GM21786 (cell line): ENCODE results near the gene RC3H2.
"Not testable (repeated sequence)": the region's sequence is repeated elsewhere in the genome, so short reads cannot be mapped to it uniquely, and the experiment has no call there.

ENCODE experiments used
- ATAC-seq: cut with Tn5 transposase; IDR thresholded peaks from one replicate; pipeline ENCODE4 v1.9.1; 2021; ENCODE audit not compliant: unreplicated experiment

Gene RC3H2

DNA sequence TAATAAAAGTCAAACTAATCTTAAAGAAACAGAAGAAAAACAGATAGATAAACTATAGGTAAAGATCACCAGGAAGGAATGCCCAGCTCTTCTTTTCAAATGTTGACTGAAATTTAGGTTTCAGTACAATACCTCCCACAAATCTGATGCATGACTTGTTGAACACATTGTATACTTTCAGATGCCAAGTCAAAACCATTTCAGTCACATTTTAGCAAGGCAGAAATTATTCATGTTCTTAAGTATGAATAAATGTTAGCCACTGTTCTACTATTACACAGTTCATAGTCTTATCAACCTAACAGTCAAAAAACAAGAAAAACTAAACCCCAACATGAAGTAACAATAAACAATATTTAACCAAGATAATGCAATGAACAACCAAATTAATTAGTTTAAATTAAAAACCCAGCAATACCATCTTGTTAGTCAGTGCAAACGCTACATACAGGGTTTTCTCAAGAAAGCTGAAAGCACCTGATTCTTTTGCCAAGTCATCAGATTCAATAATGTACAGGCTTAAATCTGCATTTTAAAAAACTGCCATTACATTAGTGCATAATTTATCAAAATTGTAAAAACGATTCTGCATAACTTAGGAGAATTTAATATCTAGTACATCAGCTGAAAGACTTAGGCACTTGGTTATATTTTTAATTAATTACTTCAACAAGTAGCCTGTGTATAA lies 56.8 kb downstream of the RC3H2 start:
- no peak for ATAC-seq

DNA sequence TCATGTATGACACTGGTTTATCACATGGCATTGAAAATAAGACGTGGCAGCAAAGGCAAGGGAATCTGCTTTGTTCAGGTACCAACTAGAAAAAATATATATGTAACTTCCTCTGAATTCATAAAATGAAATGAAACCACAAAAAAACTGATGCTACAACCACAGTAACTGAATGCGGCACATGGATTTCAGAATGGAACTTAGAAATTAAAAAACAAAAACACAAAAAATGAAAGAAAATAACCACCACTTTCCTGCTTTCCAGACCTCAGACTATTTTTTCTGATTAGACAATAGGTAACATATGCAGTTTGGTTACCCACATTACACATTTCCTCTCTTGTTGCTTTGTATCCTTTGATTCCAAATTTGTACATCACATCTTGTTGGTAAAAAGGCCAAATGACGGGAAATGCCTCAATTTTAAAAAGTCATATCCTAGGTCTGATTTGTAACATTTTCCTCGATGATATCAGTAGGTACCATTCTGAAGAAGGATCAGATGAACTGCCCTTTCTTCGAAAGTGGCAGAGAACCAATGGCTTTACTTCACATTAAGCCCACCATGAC lies 58.7 kb downstream of the RC3H2 start:
- no peak for ATAC-seq

DNA sequence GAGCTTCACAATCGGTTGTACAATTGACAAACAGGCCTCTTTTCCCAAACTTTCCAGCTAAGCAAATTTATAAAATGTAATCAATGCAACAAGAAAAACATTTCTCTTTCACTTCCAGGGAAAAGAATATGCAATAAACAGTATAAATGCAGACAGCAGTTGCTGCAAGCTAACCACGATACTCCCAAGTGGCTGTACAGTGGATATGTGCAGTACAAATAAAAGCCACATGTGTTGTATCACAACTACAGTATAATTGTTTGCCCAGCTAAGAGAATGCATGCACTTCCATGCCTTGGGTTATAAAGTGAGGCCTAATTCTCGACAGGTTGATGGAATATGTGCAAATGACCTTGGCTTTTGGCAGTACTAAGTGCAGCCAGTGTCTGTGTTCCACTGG lies 60.0 kb downstream of the RC3H2 start:
- ATAC-seq, result no peak

DNA sequence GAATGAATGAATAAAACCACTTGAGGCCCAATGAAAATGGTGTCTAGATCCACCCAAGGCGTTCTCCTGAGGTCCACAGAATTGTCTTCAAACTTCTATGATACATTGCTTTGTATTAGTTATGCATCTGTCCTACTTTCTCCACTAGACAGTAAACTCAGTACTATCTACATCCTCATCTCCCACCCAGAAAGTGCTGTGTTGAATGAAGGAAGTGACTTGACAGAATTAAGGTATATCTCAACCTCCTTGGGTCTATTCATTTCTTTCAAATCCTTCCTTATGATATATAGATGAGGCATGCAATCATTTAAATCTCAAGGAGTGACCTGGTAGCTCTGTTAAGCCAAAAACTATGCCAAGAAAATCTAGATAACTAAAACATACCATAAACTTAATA lies 61.0 kb downstream of the RC3H2 start:
- no peak for ATAC-seq

DNA sequence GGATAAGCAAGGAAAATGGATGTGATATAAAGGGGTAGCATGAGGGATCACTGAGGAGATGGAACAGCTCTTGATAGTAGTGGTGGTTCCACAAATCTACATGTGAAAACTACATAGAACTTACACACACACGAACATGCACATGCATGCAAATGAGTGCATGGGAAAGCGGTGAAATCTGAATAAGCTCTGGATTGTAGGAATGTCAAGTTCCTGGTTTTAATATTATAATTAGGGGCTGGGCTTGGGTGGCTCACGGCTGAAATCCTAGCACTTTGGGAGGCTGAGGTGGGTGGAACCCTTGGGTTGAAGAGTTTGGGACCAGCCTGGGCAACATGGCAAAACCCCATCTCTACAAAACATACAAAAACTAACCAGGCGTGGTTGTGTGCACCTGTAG lies 63.7 kb downstream of the RC3H2 start:
- ATAC-seq, result no peak

DNA sequence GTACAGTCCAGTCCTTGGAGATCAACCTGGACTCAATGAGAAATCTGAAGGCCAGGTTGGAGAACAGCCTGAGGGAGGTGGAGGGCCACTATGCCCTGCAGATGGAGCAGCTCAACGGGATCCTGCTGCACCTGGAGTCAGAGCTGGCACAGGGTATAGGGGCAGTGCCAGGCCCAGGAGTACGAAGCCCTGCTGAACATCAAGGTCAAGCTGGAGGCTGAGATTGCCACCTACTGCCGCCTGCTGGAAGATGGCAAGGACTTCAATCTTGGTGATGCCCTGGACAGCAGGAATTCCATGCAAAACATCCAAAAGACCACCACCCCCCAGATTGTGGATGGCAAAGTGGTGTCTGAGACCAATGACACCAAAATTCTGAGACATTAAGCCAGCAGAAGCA lies 66.7 kb downstream of the RC3H2 start:
- ATAC-seq, result not testable (repeated sequence)

DNA sequence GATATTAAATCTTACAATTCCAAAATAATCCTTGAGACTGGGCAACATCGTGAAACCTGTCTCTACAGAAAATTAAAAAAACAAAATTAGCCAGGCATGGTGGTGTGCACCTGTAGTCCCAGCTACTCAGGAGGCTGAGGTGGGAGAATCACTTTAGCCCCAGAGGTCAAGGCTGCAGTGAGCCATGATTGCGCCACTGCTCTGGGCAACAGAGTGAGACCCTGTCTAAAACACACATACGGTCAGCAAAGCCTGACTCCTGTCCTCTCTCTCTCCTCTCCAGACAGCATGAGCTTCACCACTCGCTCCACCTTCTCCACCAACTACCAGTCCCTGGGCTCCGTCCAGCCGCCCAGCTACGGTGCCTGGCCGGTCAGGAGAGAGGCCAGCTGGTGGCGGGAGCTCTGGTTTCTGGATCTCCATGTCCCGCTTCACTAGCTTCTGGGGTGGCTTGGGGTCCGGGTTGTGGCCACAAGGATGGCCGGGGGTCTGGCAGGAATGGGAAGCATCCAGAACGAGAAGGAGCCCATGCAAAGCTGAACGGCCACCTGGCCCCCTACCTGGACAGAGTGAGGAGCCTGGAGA lies 67.8 kb downstream of the RC3H2 start:
- no peak for ATAC-seq

DNA sequence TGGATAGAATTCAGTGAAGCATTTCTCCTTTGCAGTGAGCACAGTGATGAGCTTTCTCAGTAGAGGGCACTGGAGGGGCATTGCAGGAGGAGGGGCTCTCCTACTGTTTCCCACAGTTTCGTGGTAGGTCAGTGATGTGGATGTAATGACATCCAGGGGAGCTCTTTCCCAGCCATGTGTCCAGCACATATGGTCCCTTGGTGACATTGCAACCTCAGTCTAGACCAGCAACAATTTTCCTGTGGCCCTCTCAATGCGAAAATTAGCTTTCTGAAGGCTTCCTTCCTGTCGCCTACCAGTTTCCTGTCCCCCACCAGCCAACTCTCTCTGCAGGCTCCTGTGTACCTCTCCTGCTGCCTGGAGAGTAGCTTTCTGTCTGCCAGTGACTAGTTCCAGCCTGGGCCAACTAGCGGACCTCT lies 69.8 kb downstream of the RC3H2 start:
- ATAC-seq, result no peak

DNA sequence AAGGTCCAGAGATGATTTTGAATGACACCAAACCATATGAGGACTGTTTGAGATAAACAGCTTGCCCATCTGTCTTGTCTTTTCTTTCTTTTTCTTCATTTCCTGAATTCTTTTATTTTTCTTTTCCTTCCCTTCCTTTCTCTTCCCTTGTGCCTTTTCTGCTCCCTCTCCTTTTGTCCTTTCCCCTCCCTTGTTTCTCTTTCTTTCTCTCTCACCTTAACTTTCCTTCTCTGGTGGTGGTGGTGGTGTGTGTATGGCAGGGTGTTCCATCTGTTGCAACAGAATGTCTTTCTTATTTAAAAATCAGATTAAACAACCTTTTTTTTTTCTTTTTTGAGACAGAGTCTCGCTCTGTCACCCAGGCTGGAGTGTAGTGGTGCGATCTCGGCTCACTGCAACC lies 73.0 kb downstream of the RC3H2 start:
- no peak for ATAC-seq

DNA sequence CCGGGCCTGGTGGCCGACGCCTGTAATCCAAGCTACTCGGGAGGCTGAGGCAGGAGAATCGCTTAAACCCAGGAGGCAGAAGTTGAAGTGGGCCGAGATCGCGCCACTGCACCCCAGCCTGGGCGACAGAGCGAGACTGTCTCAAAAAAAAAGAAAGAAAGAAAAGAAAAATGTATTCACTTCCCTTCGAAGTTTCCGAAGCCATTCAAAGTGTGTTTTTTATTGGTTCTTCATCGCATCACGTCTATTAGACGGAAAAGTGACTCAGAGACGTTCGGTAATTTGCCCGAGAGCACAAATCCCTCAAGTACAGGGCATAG lies 76.2 kb downstream of the RC3H2 start:
- ATAC-seq, result not testable (repeated sequence)

DNA sequence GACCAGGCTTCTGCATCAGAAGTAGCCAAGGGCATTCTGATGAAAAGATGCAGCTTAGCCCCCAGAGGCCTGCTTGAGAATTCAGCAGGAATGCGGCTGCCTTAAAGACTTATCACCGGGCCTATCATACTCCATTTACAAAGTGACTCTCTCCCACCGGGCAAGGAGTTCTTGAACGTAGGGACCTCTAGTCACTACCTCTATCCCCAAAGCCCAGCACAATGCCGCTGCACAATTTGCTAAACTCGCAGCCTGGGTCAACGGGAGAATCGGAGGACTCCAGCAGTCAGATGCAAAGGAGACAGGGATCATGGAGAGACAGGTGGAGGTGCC lies 77.4 kb downstream of the RC3H2 start:
- ATAC-seq, result peak; percentile 14

DNA sequence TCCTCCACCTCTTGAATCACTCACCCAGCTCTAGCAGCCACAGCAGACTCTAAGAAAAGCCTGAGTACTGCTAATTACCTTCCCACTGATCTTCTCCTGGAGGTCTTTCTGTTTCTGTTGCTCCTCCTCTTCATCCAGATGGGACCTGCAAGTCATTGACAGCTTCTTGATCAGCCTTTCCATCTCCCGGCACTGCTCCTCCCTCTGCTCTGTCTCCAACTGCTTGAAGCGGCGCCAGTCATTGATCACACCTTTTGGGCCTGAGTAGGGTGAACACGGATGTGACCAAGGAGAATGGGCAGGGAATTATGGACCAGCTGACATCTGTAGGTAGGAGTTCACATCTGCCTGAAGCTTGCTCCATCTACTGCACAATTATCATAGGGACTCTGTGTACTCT lies 82.2 kb downstream of the RC3H2 start:
- no peak for ATAC-seq

DNA sequence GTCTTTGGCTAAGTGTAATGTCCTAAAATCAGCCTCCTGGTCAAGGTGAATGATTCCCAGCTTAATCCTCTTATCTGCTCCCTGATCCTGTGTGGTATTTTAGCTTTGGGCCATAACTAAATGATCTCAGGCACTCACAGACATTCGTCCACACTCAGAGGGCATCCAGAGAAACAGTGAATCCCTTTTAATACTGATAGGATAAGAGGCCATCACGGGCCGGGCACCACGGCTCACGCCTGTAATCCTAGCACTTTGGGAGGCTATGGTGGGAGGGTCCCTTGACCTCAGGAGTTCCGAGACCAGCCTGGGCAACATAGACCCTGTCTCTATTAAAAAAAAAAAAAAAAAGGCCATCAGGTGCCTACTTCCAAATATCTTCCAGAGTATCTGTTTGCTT lies 83.1 kb downstream of the RC3H2 start:
- ATAC-seq, result no peak

DNA sequence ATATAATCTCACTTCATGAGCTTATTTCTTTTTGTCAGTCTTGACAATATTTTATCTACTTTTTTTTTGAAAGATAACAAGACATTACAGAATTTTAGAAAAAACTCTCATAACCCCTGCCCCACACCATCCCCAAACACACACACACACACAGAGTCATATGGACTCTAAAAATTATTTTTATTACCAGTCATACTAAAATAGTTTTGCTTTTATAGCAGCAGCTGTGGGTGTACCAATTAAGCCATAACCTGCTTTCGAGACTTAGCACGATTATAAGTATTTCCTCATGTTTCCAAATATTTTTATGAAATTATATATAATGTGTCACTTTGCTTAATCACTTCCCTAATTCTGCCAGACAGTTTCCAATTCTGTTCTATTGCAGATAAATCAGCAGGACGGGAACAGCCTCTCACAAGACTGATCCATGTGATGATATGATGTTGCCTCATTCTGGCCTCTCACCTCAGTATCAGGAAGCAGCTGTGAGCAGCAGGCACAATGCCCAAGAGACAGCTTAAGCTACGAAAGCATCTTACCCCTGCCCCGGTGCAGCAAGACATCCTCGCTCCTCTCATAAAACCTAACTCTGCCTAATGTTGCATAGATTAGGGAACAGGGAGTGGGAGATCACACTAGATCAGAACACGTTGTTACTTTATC lies 83.7 kb downstream of the RC3H2 start:
- ATAC-seq, result no peak

DNA sequence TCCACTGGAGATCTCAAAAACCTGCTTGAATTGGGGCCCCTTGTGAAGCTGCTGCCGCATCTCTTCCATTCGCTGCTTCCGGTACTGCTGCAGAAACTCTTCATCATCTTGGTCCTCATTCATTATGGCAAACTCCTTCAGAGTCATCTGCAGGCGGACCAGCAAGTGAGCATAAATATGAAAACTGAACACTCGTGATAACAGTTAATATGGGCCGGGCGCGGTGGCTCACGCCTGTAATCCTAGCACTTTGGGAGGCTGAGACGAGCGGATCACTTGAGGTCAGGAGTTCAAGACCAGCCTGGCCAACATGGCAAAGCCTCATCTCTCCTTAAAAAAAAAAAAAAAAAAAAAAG lies 84.7 kb downstream of the RC3H2 start:
- no peak for ATAC-seq

DNA sequence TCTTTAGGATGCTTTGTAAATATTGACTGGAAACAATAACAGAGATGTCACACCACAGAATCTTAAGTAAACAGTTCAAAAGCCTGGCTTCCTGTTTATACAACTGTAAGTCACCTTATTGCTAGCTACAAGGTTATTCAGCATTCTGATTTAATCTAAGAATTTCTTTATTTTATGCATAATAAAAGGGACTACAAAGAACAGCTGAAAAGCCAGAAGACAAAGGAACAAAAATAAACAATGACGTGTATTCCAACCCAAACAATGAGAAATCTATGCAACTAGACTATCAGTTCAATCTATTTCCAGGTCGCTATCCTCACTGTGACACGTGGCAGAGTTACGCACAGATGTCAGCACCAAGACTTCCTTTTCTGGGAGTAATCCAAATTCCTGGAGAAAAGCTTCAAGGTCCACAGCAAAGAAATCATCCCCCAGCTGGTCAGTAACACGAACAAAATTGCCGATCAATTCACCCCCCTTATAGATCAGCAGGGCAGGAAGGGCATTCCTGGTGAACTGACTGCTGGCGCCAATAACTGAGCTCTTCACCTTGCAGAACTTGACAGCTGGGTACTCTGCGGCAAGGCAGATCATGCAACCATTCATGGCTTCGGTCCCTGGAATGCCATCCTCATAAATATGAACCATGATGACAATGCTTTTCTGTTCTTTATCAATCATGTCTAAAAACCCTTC lies 85.2 kb downstream of the RC3H2 start:
- no peak for ATAC-seq

DNA sequence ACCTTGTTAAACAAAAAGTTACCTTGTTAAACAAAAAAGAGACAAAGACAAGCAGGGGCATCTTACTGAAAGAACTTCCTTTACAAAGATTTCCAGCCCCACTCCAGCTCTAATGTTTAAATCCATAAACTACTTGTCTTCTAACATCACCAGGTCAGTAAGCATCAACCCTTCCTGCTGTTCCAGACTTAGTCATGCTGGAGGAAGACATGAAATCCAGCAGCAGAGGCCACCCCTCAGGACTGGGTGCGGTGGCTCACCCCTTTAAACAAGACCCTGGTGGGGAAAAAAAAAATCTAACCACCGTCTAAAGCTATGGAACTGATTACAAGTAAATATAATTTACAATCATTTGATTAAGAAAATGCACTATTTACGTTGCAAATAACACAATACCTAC lies 85.8 kb downstream of the RC3H2 start:
- no peak for ATAC-seq

DNA sequence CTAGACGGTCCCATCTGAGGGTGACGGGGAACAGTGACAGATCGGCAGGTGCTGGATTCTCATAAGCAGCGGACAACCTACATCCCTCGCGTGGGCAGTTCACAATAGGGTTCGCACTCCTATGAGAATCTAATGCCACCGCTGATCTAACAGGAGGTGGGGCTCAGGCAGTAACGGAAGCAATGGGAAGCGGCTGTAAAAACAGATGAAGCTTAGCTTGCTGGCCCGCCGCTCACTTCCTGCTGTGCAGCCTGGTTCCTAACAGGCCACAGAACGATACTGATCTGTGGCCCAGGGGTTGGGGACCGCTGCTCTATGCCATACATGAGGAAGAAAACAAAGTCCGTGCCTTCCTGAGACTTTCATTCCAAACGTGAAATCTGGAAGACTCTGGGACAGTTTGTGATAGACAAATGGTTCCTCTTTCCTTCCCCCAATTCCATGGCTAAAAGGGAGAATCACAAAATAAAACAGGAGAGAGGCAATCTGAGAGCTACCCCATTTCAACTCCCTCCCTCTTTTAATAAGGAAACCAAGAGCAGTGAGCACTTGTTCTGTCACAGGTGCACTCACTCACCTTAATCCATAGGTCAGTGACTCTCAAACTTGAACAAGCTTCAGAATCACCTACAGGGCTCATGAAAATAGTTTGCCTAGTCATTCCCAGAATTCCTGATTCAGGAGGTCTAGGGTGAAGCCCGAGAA lies 88.8 kb downstream of the RC3H2 start:
- ATAC-seq, result peak; percentile 45

DNA sequence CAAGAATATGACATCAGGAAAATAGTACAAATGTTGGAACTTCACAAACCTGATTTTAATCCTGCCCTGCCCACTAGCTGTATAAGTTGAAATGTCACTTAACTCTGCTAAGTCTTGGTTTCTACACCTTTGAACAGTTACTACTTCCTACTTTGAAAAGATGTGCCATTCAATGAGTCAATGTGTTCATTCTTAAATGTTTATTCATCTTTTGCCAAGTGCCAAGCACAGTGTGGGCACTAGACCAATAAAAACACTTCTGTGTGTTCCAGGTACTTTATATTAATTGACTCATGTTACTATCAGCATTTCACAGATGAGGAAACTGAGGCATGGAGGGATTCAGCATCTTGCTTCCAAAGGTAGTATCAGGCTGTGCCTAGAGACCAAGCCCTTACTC lies 89.6 kb downstream of the RC3H2 start:
- ATAC-seq, result no peak

DNA sequence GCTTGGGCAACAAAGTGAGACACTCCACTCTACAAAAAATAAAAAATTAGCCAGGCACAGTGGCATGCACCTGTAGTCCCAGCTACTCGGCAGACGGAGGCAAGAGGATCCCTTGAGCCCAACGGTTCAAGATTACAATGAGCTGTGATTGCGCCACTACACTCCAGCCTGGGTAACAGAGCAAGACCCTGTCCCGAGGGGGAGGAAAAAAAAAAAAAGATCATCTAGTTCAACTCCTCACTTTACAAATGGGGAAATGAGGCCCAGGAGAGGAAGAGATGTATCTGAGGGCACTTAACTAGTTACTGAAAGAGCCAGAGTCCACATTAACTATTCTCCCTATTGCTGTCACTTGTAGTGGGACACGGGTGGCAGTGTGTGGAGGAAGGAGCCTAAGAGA lies 90.6 kb downstream of the RC3H2 start:
- ATAC-seq, result no peak

DNA sequence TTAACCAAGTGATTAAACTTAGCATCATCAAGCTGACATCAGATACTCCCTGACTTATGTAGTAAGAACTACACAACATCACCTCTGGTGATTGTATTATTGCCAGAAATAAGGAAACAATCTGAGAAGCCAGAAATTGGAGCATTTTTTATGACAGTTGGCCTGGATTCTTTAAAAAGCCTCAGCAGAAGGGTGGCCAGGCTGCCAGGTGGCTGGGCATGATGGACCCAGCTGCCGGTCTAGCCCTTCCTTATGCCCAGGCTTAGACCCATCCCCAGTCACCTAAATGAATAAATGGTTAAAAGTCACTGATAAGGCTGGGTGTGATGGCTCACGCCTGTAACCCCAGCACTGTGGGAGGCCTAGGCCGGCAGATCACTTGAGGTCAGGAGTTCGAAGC lies 92.4 kb downstream of the RC3H2 start:
- ATAC-seq, result no peak
